ENCODE data around the gene DOCK8. TPM values are rescaled to one million over a fixed set of nuclear protein-coding genes. Genes with fewer than 3 reads are reported as not detected.

Gene DOCK8
- polyA plus RNA-seq, 1 donor (not counting 4 experiments of a cell fraction or from before 2014, with no cell fraction given), result 1.5 TPM

DNA sequence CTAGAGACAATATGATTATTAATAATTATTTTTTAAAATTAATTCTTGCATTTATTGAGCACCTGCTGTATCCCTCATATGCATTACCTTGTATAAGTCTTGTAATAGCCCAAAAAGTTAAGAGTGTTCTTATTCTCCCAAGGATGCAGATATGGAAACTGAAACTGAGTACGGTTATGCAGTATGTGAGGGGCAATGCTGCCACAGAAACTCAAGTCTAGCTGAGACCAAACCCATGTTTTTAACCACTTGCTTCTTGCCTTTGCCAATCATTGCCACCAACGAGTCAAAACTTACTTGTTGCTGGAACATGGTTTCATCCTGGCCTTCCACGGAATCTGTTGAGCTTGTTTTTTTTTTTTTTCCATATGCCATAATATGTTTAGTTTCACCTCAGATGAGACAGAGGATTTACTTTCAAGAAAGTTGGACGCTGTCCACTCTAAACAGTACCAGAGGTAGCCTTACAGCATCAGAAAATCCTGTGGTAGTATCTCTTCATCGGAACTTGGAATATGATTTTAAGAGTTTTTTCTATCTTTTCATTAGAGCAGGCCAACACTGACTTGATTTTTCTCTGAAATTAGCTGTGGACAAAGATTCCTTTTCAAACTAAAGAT lies 27.9 kb downstream of the DOCK8 start:
- Histone ChIP-seq H3K9me1 (ENCODE audit: control insufficient read depth, extremely low read depth, insufficient read depth, low read length) (no peaks in the 10 kb centered on the region), H3K79me2 (ENCODE audit: control insufficient read depth, insufficient read depth, low read length) (no peaks in the 10 kb centered on the region), H3K4me2 (ENCODE audit: control insufficient read depth, extremely low read depth, insufficient read depth, low read depth, low read length) (no peak overlapping the region), H3K4me3 (ENCODE audit: control insufficient read depth in 2 of 3, extremely low read depth in 1 of 3, insufficient read depth in 2 of 3, low read depth in 1 of 3, low read length in 3 of 3) (no peak overlapping the region), H4K20me1 (ENCODE audit: control insufficient read depth, extremely low read depth, insufficient read depth, low read length) (no peaks in the 10 kb centered on the region), H3K36me3 (ENCODE audit: control insufficient read depth in 2 of 2, extremely low read depth in 1 of 2, insufficient read depth in 2 of 2, low read length in 2 of 2) (no peaks in the 10 kb centered on the region), H3K4me1 (ENCODE audit: control insufficient read depth, extremely low read depth, insufficient read depth, low read length) (no peaks in the 10 kb centered on the region), H3K9ac (ENCODE audit: control insufficient read depth, extremely low read depth, insufficient read depth, low read length) (no peak overlapping the region), H3K27ac (ENCODE audit: control insufficient read depth, insufficient read depth, low read length) (no peak overlapping the region), H3K9me3 (ENCODE audit: control insufficient read depth, low read depth, low read length) (no peaks in the 10 kb centered on the region), H3K27me3 (ENCODE audit: control insufficient read depth, extremely low read depth, insufficient read depth, low read length) (no peaks in the 10 kb centered on the region), H2AFZ (ENCODE audit: control insufficient read depth, low read length) (no peak overlapping the region)
- dilution Hi-C loops (cut with MboI; ENCODE audit: extremely low pct_ligation_motif_present, low sequenced_read_pairs), result no loop called here
- TF ChIP-seq EZH2 (IDR thresholded peaks at IDR 0.05; ENCODE audit: low read length) (no peak), CTCF (optimal IDR thresholded peaks at IDR 0.05 in 1 of 3, IDR thresholded peaks at IDR 0.05 in 1 of 3, conservative IDR thresholded peaks at IDR 0.05 in 1 of 3; ENCODE audit: extremely low read depth in 1 of 3, insufficient read depth in 2 of 3, low read length in 3 of 3) (no peak)
- DNase-seq (ENCODE audit: low read depth, low spot score), result no peak
- FAIRE-seq, result no peak

GRCh38 chr9:248278-248961 lies 33.8 kb downstream of the DOCK8 start:
- dilution Hi-C loops (cut with MboI; ENCODE audit: extremely low pct_ligation_motif_present, low sequenced_read_pairs), result no loop called here
- no peaks in the 10 kb centered on the region for H3K27me3 ChIP-seq (ENCODE audit: control insufficient read depth, extremely low read depth, insufficient read depth, low read length)
- no peak for FAIRE-seq

More at GRCh38 chr9:248278-248961, 33.8 kb downstream of the DOCK8 start:
- no peak for DNase-seq (ENCODE audit: low read depth, low spot score)
- TF ChIP-seq EZH2 (IDR thresholded peaks at IDR 0.05; ENCODE audit: low read length) (no peak), CTCF (optimal IDR thresholded peaks at IDR 0.05 in 1 of 3, IDR thresholded peaks at IDR 0.05 in 1 of 3, conservative IDR thresholded peaks at IDR 0.05 in 1 of 3; ENCODE audit: extremely low read depth in 1 of 3, insufficient read depth in 2 of 3, low read length in 3 of 3) (no peak)
- no peaks in the 10 kb centered on the region for H4K20me1 ChIP-seq (ENCODE audit: control insufficient read depth, extremely low read depth, insufficient read depth, low read length)
- H3K27ac ChIP-seq (ENCODE audit: control insufficient read depth, insufficient read depth, low read length), result no peak overlapping the region
- H3K4me2 ChIP-seq (ENCODE audit: control insufficient read depth, extremely low read depth, insufficient read depth, low read depth, low read length), result no peak overlapping the region
- H2AFZ ChIP-seq (ENCODE audit: control insufficient read depth, low read length), result no peak overlapping the region
- no peaks in the 10 kb centered on the region for H3K9me3 ChIP-seq (ENCODE audit: control insufficient read depth, low read depth, low read length)
- H3K4me1 ChIP-seq (ENCODE audit: control insufficient read depth, extremely low read depth, insufficient read depth, low read length), result peaks cover 4% of the 10 kb centered on the region
- no peaks in the 10 kb centered on the region for H3K79me2 ChIP-seq (ENCODE audit: control insufficient read depth, insufficient read depth, low read length)
- H3K4me3 ChIP-seq (ENCODE audit: control insufficient read depth in 2 of 3, extremely low read depth in 1 of 3, insufficient read depth in 2 of 3, low read depth in 1 of 3, low read length in 3 of 3), result no peak overlapping the region
- no peaks in the 10 kb centered on the region for H3K9me1 ChIP-seq (ENCODE audit: control insufficient read depth, extremely low read depth, insufficient read depth, low read length)
- no peak overlapping the region for H3K9ac ChIP-seq (ENCODE audit: control insufficient read depth, extremely low read depth, insufficient read depth, low read length)
- H3K36me3 ChIP-seq (ENCODE audit: control insufficient read depth in 2 of 2, extremely low read depth in 1 of 2, insufficient read depth in 2 of 2, low read length in 2 of 2), result no peaks in the 10 kb centered on the region
